ENCODE measurements around the gene UBASH3B.

GRCh38 chr11:122744357-122744756 lies 88.8 kb downstream of the UBASH3B start:
- no peak for TF ChIP-seq IRF9 (CRISPR knock-in tag; IDR thresholded peaks at IDR 0.05; ENCODE audit: borderline replicate concordance)
- no peak for TF ChIP-seq CTCF (CRISPR knock-in tag; IDR thresholded peaks at IDR 0.05)
- no peak for TF ChIP-seq SMAD1 (CRISPR knock-in tag; IDR thresholded peaks at IDR 0.05; ENCODE audit: borderline replicate concordance, low read depth)
- no peak for TF ChIP-seq BHLHE40 (IDR thresholded peaks at IDR 0.05; ENCODE audit: low read length)
- TF ChIP-seq NR1H2 (CRISPR knock-in tag; IDR thresholded peaks at IDR 0.05; ENCODE audit: borderline replicate concordance, low read depth): no peak
- no peak for TF ChIP-seq ZNF547 (CRISPR knock-in tag; IDR thresholded peaks at IDR 0.05)

All from HepG2 (cell line).